ES-I3 (cell line): ENCODE measurements around the gene COL9A1.

Source experiments
- H3K36me3 ChIP-seq: 2 replicates; pipeline ENCODE4 v1.6.1; 2013; ENCODE audit warnings: mild to moderate bottlenecking, low read length, control low read depth, moderate library complexity; ENCODE audit not compliant: insufficient read depth
- H3K4me1 ChIP-seq: 2 replicates; pipeline ENCODE4 v1.6.1; 2013; ENCODE audit warnings: mild to moderate bottlenecking, control low read depth, low read length; ENCODE audit not compliant: insufficient read depth
- H3K9ac ChIP-seq: 2 replicates; pipeline ENCODE4 v1.6.1; 2013; ENCODE audit warnings: low read depth, mild to moderate bottlenecking, low read length, moderate library complexity
- H3K9me3 ChIP-seq: 2 replicates; pipeline ENCODE4 v1.6.1; 2013; ENCODE audit warnings: mild to moderate bottlenecking, low read length, moderate library complexity; ENCODE audit not compliant: control insufficient read depth, insufficient read depth

Gene COL9A1

DNA sequence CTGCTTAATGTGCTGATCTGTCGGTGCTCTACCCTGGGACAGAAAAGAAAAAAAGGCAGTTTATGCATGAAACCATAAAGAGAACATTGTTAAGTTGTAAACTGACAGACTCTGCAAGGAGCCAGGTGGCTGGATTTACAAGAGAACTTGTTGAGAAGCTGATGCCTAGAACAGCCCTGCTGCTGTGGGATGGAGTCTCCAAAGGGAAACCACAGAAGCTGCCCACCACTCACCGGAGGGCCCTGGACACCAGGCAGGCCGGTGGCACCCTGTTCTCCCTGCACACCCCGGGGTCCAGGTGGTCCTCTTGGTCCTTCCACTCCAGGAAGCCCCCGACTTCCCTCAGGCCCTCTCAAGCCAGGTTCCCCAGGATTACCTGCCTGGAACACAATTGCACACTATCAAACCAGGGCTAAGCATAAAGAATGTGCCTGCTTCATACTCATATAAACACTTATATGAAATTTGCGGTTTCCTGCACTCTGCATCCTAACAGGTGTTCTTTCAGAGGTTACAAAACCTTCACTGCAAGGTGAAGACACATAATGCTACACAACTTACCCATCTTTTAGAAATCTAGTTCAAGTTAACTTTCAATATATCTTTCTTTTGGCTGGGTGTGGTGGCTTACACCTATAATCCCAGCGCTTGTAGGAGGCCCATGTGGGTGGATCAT, 68.2 kb downstream of the COL9A1 start:
- H3K36me3 ChIP-seq = no peaks in the 10 kb centered on the region
- H3K4me1 ChIP-seq = no peaks in the 10 kb centered on the region
- no peaks in the 10 kb centered on the region for H3K9me3 ChIP-seq
- H3K9ac ChIP-seq = no peak overlapping the region

- Histone ChIP-seq H3K36me3 (no peaks in the 10 kb centered on the region), H3K4me1 (no peaks in the 10 kb centered on the region), H3K9ac (no peak overlapping the region), H3K9me3 (no peaks in the 10 kb centered on the region)
These were observed 71.6 kb downstream of the COL9A1 start for GRCh38 chr6:70231311-70231710.

- Histone ChIP-seq H3K36me3 (no peaks in the 10 kb centered on the region), H3K4me1 (no peaks in the 10 kb centered on the region), H3K9ac (no peak overlapping the region), H3K9me3 (no peaks in the 10 kb centered on the region)
These were observed 77.8 kb downstream of the COL9A1 start for GRCh38 chr6:70225055-70225454.

DNA sequence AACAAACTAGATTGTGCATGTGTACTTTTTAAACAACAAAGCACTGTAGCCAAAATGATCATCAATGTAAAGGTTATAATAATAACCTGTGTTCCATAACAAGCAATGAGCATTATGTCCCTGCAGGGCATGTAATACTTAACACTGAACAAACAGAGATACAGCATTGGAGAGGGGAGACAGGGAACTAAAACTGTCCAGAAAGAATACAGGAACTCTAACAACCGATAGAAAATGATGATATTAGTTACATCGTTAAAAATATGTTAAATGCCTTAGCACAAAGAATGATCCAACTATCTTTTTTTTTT, 80.5 kb downstream of the COL9A1 start:
- no peaks in the 10 kb centered on the region for H3K9me3 ChIP-seq
- H3K9ac ChIP-seq = no peak overlapping the region
- H3K36me3 ChIP-seq = no peaks in the 10 kb centered on the region
- no peaks in the 10 kb centered on the region for H3K4me1 ChIP-seq

DNA sequence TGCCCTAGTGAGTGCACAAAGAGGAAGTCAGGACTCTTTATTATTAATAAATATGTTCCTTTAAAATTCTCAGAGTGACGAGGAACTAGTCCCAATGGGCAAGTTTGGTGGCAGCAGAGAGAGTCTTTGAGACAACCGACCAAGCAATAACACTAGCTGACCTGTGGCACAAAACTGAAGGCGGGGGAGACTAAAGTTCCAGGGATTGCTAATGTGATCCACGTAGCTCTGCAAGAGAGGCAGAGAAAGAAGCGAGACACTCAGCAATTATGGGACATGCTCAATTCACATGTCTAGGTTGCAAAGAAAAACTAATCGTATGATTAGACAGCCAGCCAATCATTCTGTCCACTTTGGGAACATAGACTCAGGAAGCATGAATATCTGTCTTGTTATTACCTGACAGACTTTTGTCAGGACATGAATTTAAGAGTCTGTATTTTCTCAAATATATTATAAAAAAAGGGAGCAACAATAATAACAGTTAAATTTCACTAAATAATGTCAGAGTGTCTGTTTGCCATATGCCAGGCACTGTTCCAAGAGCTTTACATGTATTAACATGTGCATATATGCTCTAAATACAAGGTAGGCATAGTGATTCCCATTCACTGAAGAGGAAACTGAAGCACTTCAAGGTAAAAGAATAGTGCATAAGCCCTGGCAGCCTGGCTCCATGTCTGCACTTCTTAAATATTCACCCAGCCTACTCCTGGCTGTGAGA, 81.0 kb downstream of the COL9A1 start:
- Histone ChIP-seq H3K36me3 (no peaks in the 10 kb centered on the region), H3K4me1 (no peaks in the 10 kb centered on the region), H3K9me3 (no peaks in the 10 kb centered on the region), H3K9ac (no peak overlapping the region)

DNA sequence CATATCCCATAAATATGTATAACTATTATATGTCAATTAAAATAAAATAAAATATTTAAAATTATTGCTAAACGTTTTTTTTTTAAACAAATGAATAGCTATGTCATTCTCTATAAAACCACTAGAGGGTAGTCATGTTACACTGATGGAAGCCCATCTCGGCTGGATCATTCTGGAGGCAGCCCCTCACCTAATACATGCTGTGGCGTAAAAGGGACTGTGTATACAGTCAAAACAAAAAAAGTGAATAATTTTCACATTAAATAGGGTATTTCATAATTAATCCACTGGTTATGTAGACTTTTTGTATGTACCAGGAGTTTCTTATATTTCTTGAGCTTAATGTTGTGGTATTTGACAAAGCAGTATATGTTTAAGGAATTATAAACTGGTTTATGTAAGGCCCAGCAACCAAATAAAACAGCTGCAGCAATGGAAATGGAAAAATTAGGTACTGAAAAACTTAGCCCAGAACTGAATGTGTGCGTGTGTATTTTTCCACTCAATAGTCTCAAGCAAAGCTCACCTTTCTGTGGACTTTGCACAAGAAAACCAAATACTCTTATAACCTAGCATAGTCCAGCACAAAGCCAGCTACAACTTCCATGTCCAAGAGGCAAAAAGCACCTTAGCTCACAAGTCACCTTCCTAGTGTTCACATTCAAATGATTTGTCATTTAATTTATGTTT, 81.7 kb downstream of the COL9A1 start:
- no peaks in the 10 kb centered on the region for H3K36me3 ChIP-seq
- H3K9ac ChIP-seq = no peak overlapping the region
- H3K9me3 ChIP-seq = no peaks in the 10 kb centered on the region
- H3K4me1 ChIP-seq = no peaks in the 10 kb centered on the region

DNA sequence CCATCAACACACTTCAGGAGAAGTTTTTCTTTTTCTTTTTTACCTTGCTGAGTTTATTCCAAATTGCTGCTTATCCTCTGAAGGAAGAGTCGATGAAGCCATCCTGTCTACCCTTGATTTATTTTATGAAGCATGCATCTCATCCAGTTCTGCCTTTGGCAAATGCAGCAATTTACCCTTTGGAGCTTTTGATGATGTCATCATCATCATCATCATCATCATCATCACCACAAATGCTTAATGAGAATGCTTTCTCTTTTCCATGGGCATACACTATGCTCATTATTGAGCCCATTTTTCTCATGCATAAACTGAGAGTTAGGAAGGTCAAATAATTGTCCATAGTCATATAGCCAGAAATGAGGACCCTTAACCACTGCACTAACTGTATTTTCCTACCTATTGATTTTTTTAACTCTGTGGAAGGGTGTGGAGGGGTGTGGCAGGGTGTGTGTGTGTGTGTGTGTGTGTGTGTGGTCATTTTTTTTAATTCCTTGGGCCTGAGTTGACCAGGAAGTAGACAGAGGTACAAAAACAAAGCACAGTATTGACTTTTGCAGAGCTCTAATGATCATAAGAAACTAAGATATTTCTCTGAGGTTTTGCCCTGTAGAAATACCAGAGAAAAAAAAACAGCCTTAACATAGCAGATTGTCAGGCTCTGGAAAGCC, 82.8 kb downstream of the COL9A1 start:
- Histone ChIP-seq H3K9ac (no peak overlapping the region), H3K4me1 (no peaks in the 10 kb centered on the region), H3K9me3 (no peaks in the 10 kb centered on the region), H3K36me3 (no peaks in the 10 kb centered on the region)

DNA sequence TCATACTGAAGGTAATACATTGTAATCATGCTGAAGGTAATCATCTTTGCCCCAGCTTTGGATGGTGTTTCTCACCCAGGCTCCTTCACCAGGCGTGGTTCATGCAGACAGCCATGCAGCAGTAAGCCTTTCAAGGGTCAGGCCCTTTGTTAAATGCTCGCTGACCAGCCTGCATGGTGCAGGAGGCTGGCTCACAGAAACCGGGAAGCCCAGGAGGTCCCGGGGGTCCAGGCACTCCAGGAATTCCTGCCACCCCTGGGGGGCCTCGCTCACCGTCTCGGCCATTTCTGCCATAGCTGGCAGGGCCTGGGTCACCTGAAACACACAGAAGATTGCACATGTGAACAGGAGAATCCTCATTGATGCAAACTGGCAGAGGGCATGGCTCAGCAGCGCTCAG, 86.1 kb downstream of the COL9A1 start:
- H3K4me1 ChIP-seq = no peaks in the 10 kb centered on the region
- H3K36me3 ChIP-seq = no peaks in the 10 kb centered on the region
- H3K9me3 ChIP-seq = no peaks in the 10 kb centered on the region
- no peak overlapping the region for H3K9ac ChIP-seq

DNA sequence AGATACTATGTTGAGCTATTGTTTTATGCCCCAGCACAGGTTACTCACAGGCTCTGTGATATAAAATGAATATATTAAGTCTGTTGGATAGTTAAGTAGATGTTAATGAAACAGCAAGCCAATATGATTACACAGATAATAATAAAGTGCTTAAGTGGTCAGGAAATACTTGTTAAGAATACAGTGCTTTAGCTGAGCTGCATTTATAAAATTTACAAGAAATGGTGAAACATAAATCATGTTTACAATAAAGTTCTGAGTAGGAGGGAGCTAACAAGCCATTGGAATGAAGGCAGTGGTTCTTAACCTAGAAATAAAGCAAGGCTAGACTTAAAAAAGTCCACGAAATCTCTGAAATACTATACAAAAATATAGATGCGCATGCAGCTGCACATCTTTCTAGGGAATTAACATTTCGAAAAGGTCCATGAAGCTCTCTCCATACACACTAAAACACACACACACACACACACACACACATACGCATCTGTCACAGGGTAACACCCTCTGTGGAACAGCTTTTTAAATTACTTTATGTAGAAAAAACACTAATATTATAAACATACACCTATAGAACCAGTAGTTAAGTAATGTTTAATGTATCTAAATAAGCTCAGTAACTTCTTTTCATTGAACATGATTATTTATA, 87.3 kb downstream of the COL9A1 start:
- no peaks in the 10 kb centered on the region for H3K36me3 ChIP-seq
- H3K4me1 ChIP-seq = no peaks in the 10 kb centered on the region
- H3K9ac ChIP-seq = no peak overlapping the region
- H3K9me3 ChIP-seq = no peaks in the 10 kb centered on the region

GRCh38 chr6:70210462-70210861, 92.4 kb downstream of the COL9A1 start:
- no peak overlapping the region for H3K9ac ChIP-seq
- H3K36me3 ChIP-seq = no peaks in the 10 kb centered on the region
- no peaks in the 10 kb centered on the region for H3K4me1 ChIP-seq
- H3K9me3 ChIP-seq = no peaks in the 10 kb centered on the region

- H3K9ac ChIP-seq = no peak overlapping the region
- H3K36me3 ChIP-seq = no peaks in the 10 kb centered on the region
- no peaks in the 10 kb centered on the region for H3K4me1 ChIP-seq
- H3K9me3 ChIP-seq = no peaks in the 10 kb centered on the region
These were observed 94.6 kb downstream of the COL9A1 start for GRCh38 chr6:70208235-70208790.

GRCh38 chr6:70198785-70199184, 104.1 kb downstream of the COL9A1 start:
- no peaks in the 10 kb centered on the region for H3K36me3 ChIP-seq

GRCh38 chr6:70196531-70196930, 106.4 kb downstream of the COL9A1 start:
- Histone ChIP-seq H3K9me3 (no peaks in the 10 kb centered on the region), H3K4me1 (no peaks in the 10 kb centered on the region), H3K36me3 (no peaks in the 10 kb centered on the region), H3K9ac (no peak overlapping the region)

More at GRCh38 chr6:70198785-70199184, 104.1 kb downstream of the COL9A1 start:
- Histone ChIP-seq H3K9ac (no peak overlapping the region), H3K9me3 (no peaks in the 10 kb centered on the region), H3K4me1 (no peaks in the 10 kb centered on the region)

DNA sequence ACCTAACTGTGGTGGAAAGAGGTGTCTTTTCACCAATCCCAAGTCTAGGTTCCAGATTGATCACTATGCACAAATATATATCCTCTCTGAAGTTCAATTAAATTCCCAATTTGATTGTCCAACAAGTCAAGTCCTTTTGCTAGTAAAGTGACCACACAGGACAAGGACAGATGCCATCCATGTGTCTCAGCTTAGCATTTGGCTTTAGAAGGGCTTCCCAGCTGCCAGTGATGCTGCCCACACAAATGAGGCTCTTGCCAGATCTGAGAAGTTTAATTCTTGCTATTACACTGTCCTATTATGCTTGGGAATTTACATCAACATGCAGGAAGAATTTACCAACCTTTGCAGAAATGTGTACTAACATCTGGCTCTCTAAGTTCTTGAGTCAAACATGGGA, 108.5 kb downstream of the COL9A1 start:
- no peaks in the 10 kb centered on the region for H3K4me1 ChIP-seq
- no peaks in the 10 kb centered on the region for H3K9me3 ChIP-seq
- no peaks in the 10 kb centered on the region for H3K36me3 ChIP-seq
- no peak overlapping the region for H3K9ac ChIP-seq
